H1 (cell line): ENCODE measurements around the gene C16orf54. TPM values are rescaled to one million over a fixed set of nuclear protein-coding genes. Genes with fewer than 3 reads are reported as not detected.

Experiments
- CTCF ChIA-PET: fragments of 300-600 bp; sonication (Branson Sonifier 250); formaldehyde crosslinking; loops from one replicate; lab custom pipeline; 2021; ENCODE audit not compliant: partially characterized antibody; lab: Charles Lee
- POLR2A ChIA-PET: fragments of 300-600 bp; sonication (Branson Sonifier 250); formaldehyde crosslinking; loops from one replicate; lab custom pipeline; 2021; ENCODE audit warnings: inconsistent platforms; ENCODE audit not compliant: partially characterized antibody; lab: Charles Lee
- DNase-seq, 2 experiments: peaks; one replicate each; pipeline versions ENCODE4 v3.0.0 to v3.0.0-alpha.2; 2010 to 2022; ENCODE audit warnings: low spot score in 2 of 2, low read depth in 1 of 2, mixed read lengths in 1 of 2
- FAIRE-seq: peaks from 2 replicates; lab custom pipeline; 2011; peaks lifted over from hg19 to GRCh38; lab: Jason Lieb, UNC
- H2AFZ ChIP-seq: 2 replicates; pipeline ENCODE4 v1.8.1; 2012; ENCODE audit warnings: low read length, inconsistent platforms
- H2AK5ac ChIP-seq: 2 replicates; pipeline ENCODE4 v1.6.1; 2013; ENCODE audit warnings: low read depth, low read length
- H2BK120ac ChIP-seq: replicated peaks from 2 replicates; pipeline ENCODE3; 2013; ENCODE audit warnings: low read depth, low read length, inconsistent platforms
- H2BK12ac ChIP-seq: 2 replicates; pipeline ENCODE4 v1.6.1; 2013; ENCODE audit warnings: low read depth, low read length
- H2BK15ac ChIP-seq: 2 replicates; pipeline ENCODE4 v1.6.1; 2013; ENCODE audit warnings: low read length
- H2BK20ac ChIP-seq: 2 replicates; pipeline ENCODE4 v1.6.1; 2013; ENCODE audit warnings: low read length
- H2BK5ac ChIP-seq: 2 replicates; pipeline ENCODE4 v1.6.1; 2013; ENCODE audit warnings: low read depth, low read length
- H3K14ac ChIP-seq: 2 replicates; pipeline ENCODE4 v1.6.1; 2013; ENCODE audit warnings: inconsistent platforms; ENCODE audit not compliant: insufficient read length
- H3K18ac ChIP-seq: 2 replicates; pipeline ENCODE4 v1.6.1; 2013; ENCODE audit warnings: low read length; ENCODE audit errors: extremely low read depth
- H3K23ac ChIP-seq: 2 replicates; pipeline ENCODE4 v1.6.1; 2013; ENCODE audit warnings: inconsistent platforms; ENCODE audit not compliant: insufficient read length
- H3K23me2 ChIP-seq: 2 replicates; pipeline ENCODE4 v1.6.1; 2013; ENCODE audit warnings: low read depth, low read length
- H3K27ac ChIP-seq: 2 replicates; pipeline ENCODE4 v1.6.1; 2011; ENCODE audit warnings: low read depth, low read length, inconsistent platforms
- H3K27me3 ChIP-seq, 4 experiments: replicated peaks in 1 of 4; 1 replicate in 1 of 4; 2 replicates in 3 of 4; pipeline versions ENCODE4 v1.6.1 to v1.8.1; 2011 to 2013; ENCODE audit warnings: low read length in 3 of 4, mild to moderate bottlenecking in 3 of 4, inconsistent platforms in 2 of 4, mixed read lengths in 2 of 4, moderate library complexity in 1 of 4; ENCODE audit not compliant: control insufficient read depth in 3 of 4, insufficient read depth in 3 of 4; ENCODE audit errors: extremely low read depth in 1 of 4
- H3K36me3 ChIP-seq, 4 experiments: 2 replicates each; pipeline versions ENCODE4 v1.6.1 to v1.8.1; 2011 to 2013; ENCODE audit warnings: mild to moderate bottlenecking in 4 of 4, low read length in 3 of 4, moderate library complexity in 2 of 4, control low read depth in 1 of 4, inconsistent platforms in 1 of 4; ENCODE audit not compliant: insufficient read depth in 4 of 4, control insufficient read depth in 2 of 4
- H3K4ac ChIP-seq: replicated peaks from 2 replicates; pipeline ENCODE3; 2013; ENCODE audit warnings: low read length, low read depth, mixed read lengths, inconsistent platforms; ENCODE audit not compliant: insufficient read length
- H3K4me1 ChIP-seq, 4 experiments: replicated peaks in 1 of 4; 1 replicate in 1 of 4; 2 replicates in 3 of 4; pipeline versions ENCODE4 v1.6.1 to v1.8.1; 2011 to 2013; ENCODE audit warnings: low read length in 3 of 4, inconsistent platforms in 2 of 4, mixed read lengths in 1 of 4; ENCODE audit not compliant: insufficient read depth in 4 of 4, control insufficient read depth in 3 of 4
- H3K4me2 ChIP-seq, 2 experiments: 2 replicates each; pipeline versions ENCODE4 v1.6.1 to v1.8.1; 2011 to 2013; ENCODE audit warnings: low read depth in 2 of 2, low read length in 2 of 2, control low read depth in 1 of 2, inconsistent platforms in 1 of 2, mild to moderate bottlenecking in 1 of 2; ENCODE audit not compliant: insufficient read depth in 1 of 2
- H3K4me3 ChIP-seq, 4 experiments: fragments of 200-600, 300-600 bp in 1 of 4; sonication (generic), shearing (Covaris generic), sonication (Bioruptor Twin) in 1 of 4; 2 replicates each; pipeline versions ENCODE4 v1.5.1 to v1.8.1; 2011 to 2016; ENCODE audit warnings: low read length in 4 of 4, low read depth in 3 of 4, control low read depth in 2 of 4, inconsistent platforms in 2 of 4, mild to moderate bottlenecking in 2 of 4, mixed read lengths in 1 of 4, moderate library complexity in 1 of 4; ENCODE audit not compliant: insufficient read depth in 2 of 4; ENCODE audit errors: extremely low read depth in 1 of 4
- H3K56ac ChIP-seq: replicated peaks from 2 replicates; pipeline ENCODE3; 2013; ENCODE audit warnings: low read depth, mild to moderate bottlenecking, mixed read lengths, low read length, inconsistent platforms; ENCODE audit not compliant: insufficient read length
- H3K79me1 ChIP-seq: 2 replicates; pipeline ENCODE4 v1.6.1; 2013; ENCODE audit warnings: low read depth, low read length, control low read depth
- H3K79me2 ChIP-seq, 2 experiments: 2 replicates each; pipeline versions ENCODE4 v1.6.1 to v1.8.1; 2012 to 2013; ENCODE audit warnings: low read length in 2 of 2, mild to moderate bottlenecking in 2 of 2, inconsistent platforms in 1 of 2; ENCODE audit not compliant: insufficient read depth in 2 of 2, control insufficient read depth in 1 of 2
- H3K9ac ChIP-seq, 4 experiments: replicated peaks in 1 of 4; 1 replicate in 1 of 4; 2 replicates in 3 of 4; pipeline versions ENCODE4 v1.6.1 to v1.8.1; 2011 to 2013; ENCODE audit warnings: low read depth in 3 of 4, low read length in 3 of 4, control low read depth in 2 of 4, mild to moderate bottlenecking in 2 of 4, moderate library complexity in 2 of 4, inconsistent platforms in 1 of 4; ENCODE audit errors: extremely low read depth in 1 of 4
- H3K9me3 ChIP-seq, 2 experiments: 2 replicates each; pipeline versions ENCODE4 v1.6.1 to v1.8.1; 2012 to 2013; ENCODE audit warnings: mild to moderate bottlenecking in 2 of 2, moderate library complexity in 2 of 2, control low read depth in 1 of 2, inconsistent platforms in 1 of 2, low read depth in 1 of 2, low read length in 1 of 2, mixed read lengths in 1 of 2; ENCODE audit not compliant: insufficient read depth in 2 of 2
- H4K20me1 ChIP-seq, 2 experiments: replicated peaks in 1 of 2; 2 replicates each; pipeline versions ENCODE3 to v1.8.1; 2011 to 2013; ENCODE audit warnings: inconsistent platforms in 2 of 2, low read length in 2 of 2, mild to moderate bottlenecking in 1 of 2; ENCODE audit not compliant: insufficient read depth in 2 of 2, control insufficient read depth in 1 of 2
- H4K5ac ChIP-seq: 2 replicates; pipeline ENCODE4 v1.6.1; 2013; ENCODE audit warnings: low read length, low read depth, mixed read lengths, inconsistent platforms; ENCODE audit not compliant: insufficient read length
- H4K8ac ChIP-seq: 2 replicates; pipeline ENCODE4 v1.8.0; 2013; ENCODE audit warnings: mild to moderate bottlenecking, moderate library complexity, low read length, inconsistent platforms; ENCODE audit not compliant: insufficient read depth; ENCODE audit errors: extremely low read depth
- H4K91ac ChIP-seq: replicated peaks from 2 replicates; pipeline ENCODE3; 2013; ENCODE audit warnings: low read length, mixed read lengths, inconsistent platforms; ENCODE audit not compliant: insufficient read length
- BRCA1 ChIP-seq: IDR thresholded peaks from 2 replicates; pipeline ENCODE4 v1.6.1; 2012; ENCODE audit warnings: low read depth, low read length, improper control_type of control experiment
- FOSL1 ChIP-seq: IDR thresholded peaks from 2 replicates; pipeline ENCODE4 v1.6.1; 2011; ENCODE audit warnings: mild to moderate bottlenecking, low read depth, low read length, moderate library complexity; ENCODE audit not compliant: insufficient read depth
- MAFK ChIP-seq: IDR thresholded peaks from 2 replicates; pipeline ENCODE4 v1.6.1; 2012; ENCODE audit warnings: low read depth, mild to moderate bottlenecking, improper control_type of control experiment, low read length
- TBP ChIP-seq: IDR thresholded peaks from 2 replicates; pipeline ENCODE4 v1.6.1; 2011; ENCODE audit warnings: low read depth, low read length, improper control_type of control experiment
- WGBS, 2 experiments: shearing (Covaris generic) in 1 of 2; methylation state at CpG; one replicate each; pipeline versions ENCODE4 v1.1.6 to v1.1.7; 2013 to 2015; ENCODE audit warnings: low lambda C conversion rate in 2 of 2, mixed read lengths in 2 of 2, inconsistent platforms in 1 of 2, low coverage in 1 of 2, missing lambda C conversion rate in 1 of 2; ENCODE audit not compliant: insufficient replicate concordance in 2 of 2, insufficient coverage in 1 of 2, insufficient read length in 1 of 2; ENCODE audit errors: extremely low coverage in 1 of 2, missing lambda C conversion rate in 1 of 2; 5-methylcytosine and 5-hydroxymethylcytosine counted together
- polyA plus RNA-seq, 7 experiments: library from polyadenylated mRNA; depleted of rRNA in 3 of 7; stranded (reverse) in 5 of 7; unstranded in 2 of 7; fragments of >200 nt in 5 of 7; fragments of 200-250 nt in 2 of 7; gene quantifications; 1 replicate in 5 of 7; 2 replicates in 1 of 7; 4 replicates in 1 of 7; pipeline versions ENCODE4 v1.2.1 to v1.2.3, GENCODE V29; 2011 to 2013; ENCODE audit warnings: missing spikeins in 2 of 7, mixed read lengths in 2 of 7
- total RNA-seq: library from RNA; stranded (reverse); fragmentation: NEBNext Ultra II Directional; extraction: Animal tissue kit (Norgen Biotek cat#: 25700); gene quantifications from 2 replicates; pipeline ENCODE4 v1.2.1, GENCODE V29; 2021

C16orf54 gene
- total and polyA plus RNA-seq, 2 of the 8 experiments (the other 6 are each of a cell fraction or from before 2014, with no cell fraction given) = not detected

- TF ChIP-seq TBP = no peak
- no peak for TF ChIP-seq FOSL1
- TF ChIP-seq MAFK = no peak
- no peak for TF ChIP-seq BRCA1
Observed at GRCh38 chr16:29734786-29735185, 11.0 kb downstream of the C16orf54 start.

More at GRCh38 chr16:29734786-29735185, 11.0 kb downstream of the C16orf54 start:
- Histone ChIP-seq H3K18ac (no peak overlapping the region), H3K79me2 (no peaks in the 10 kb centered on the region; a peak in 1 of 4 replicates), H3K23me2 (peaks cover 1% of the 10 kb centered on the region; the same call in 1 of the 2 replicates), H3K79me1 (no peaks in the 10 kb centered on the region), H3K23ac (no peak overlapping the region), H3K9ac (no peak overlapping the region), H3K4ac (no peak overlapping the region), H3K4me2 (no peak overlapping the region), H3K56ac (no peak overlapping the region), H2BK12ac (no peak overlapping the region), H2BK20ac (no peak overlapping the region), H4K20me1 (peaks cover 0 to 10% of the 10 kb centered on the region in 2 experiments), H2BK5ac (no peak overlapping the region), H3K4me3 (no peak overlapping the region), H3K9me3 (no peaks in the 10 kb centered on the region), H4K5ac (no peak overlapping the region), H3K14ac (no peak overlapping the region), H2AFZ (no peak overlapping the region), H3K27ac (no peak overlapping the region), H2AK5ac (no peak overlapping the region), H4K91ac (no peak overlapping the region), H2BK15ac (no peak overlapping the region), H3K36me3 (peaks cover 16 to 65% (median 27%) of the 10 kb centered on the region in 4 experiments), H3K4me1 (no peaks in the 10 kb centered on the region), H2BK120ac (no peak overlapping the region), H4K8ac (no peak overlapping the region), H3K27me3 (no peaks in the 10 kb centered on the region)
- DNase-seq (no peak), FAIRE-seq (no peak)
- POLR2A ChIA-PET = interaction anchor here (1.0 to 26.3 kb wide), 8 partner anchors 9 to 55 kb away, joined by 3 to 490 read pairs (median 13); partner anchors contain the start of genes C16orf54, KIF22 and ZG16
- CTCF ChIA-PET = interaction anchor here (1.2 to 1.3 kb wide), 2 partner anchors 34 to 50 kb away, joined by 3 to 6 read pairs; no protein-coding TSS in a partner anchor
- 43% methylated on average over 1 of the region's 1 CpG; no CpG with 5 or more reads in 1 of the 2 experiments for WGBS, 2 experiments
